HK-2 (cell line): ENCODE results near the gene POU6F2.

Source experiments
- DNase-seq: peaks from one replicate; pipeline ENCODE4 v3.0.0-alpha.2; 2018; ENCODE audit not compliant: unreplicated experiment

The POU6F2 gene

DNA sequence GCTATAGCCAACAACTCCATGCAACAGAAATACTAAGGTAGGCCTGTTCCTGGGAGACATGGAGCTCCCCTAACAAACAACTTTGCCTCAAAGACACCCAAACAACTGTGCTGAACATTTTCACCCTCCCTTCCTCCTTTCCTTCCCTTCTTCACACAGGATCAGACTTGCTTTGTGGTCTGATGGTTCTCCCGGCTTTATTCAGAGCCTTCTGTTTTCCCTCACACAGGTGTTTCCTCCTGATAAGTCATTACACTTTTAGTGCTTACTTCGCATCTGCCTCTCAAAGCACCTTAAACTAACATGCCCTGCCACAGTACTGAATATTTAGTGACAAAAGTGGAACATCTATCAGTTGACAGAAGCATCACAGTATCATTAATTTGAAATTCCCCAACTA, 532.2 kb downstream of the POU6F2 start:
- no peak for DNase-seq

DNA sequence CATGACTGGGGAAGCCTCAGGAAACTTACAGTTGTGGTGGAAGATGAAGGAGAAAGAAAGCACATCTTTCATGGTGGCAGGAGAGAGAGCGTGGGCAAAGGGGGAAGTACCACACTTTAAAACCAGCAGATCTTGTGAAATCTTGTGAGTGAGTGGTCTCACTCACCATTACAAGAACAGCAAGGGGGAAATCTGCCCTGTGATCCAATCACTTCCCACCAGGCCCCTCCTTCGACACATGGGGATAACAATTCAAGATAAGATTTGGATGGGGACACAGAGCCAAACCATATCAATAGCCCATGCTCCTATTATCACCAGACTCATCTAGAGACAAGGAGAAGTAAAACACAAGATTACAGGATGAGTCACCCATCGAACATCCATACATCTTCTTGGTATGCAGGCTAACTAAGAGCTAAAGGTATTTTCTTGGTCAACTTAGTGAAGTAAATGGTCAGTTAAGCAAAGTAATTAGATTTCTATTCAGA, 533.2 kb downstream of the POU6F2 start:
- no peak for DNase-seq

DNA sequence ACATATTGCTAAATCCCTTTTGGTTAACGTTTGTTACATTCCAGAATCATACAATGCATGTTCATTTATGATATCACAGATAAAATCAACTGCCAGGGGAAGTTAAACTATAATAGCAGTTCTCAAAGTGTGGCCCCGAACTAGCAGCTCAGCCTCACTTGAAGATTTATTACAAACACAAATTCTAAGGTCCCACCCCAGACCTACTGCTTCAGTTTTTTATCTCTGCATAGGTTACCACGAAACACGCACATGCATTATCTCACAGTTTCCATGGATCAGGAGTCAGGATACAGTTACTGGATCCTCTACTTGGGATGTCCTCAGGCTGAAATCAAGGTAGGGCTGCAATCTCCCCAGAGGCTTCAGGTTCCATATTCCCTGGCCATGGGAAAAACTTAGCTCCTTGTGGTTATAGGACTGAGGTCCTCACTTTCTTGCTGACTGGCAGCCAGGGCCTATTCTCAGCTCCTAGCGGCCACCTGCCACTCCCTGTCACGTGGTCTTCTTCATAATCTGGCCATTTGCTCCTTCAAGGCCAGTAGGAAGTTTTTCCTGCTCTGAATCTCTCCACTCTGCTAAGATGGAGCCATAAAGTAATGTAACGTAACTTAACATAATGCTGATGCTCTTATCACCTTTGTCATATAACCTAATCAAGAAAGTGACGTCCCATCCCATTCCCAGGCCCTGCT, 538.0 kb downstream of the POU6F2 start:
- no peak for DNase-seq

DNA sequence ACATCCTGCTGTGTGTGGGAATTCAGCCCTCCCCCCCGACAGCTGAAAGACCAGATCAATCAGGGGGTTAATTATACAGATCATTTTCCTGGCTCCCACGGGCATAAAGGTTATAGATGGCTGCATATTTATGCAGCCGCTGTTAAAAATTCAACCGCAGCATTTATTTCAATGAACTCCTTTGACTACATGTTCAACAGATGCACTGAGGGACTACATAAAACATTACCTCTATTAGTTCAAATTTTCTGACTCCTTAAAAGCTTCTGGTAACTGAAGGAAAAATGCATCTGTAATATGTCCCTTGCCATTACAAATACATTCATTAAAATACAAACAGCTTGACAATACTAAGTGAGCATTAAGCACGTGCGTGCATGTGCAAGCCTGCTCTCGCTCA, 538.8 kb downstream of the POU6F2 start:
- no peak for DNase-seq

DNA sequence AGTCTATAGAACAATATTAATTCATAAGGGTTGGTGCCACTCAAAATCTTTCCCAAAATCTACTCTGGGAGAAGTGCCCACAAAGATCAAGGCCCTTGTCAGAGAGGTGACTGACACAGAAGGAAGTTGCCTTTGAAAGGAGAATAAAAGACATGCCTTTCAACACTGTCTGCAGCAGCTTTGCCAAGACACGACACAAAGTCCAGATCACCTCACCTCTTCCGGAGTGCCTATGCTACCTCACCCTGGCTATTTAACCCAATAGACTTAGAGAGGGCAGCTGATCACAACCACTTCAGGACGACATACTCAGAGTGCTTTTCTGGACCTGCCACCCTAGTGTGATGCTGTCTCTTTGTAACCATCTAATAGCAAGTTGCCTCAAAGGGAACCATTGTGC, 539.5 kb downstream of the POU6F2 start:
- DNase-seq = no peak
